TTC549 (cell line): ENCODE measurements around the gene FIZ1.

Source experiments
- FAIRE-seq: peaks from 2 replicates; lab custom pipeline; 2012; peaks lifted over from hg19 to GRCh38; lab: Jason Lieb, UNC

Gene FIZ1

DNA sequence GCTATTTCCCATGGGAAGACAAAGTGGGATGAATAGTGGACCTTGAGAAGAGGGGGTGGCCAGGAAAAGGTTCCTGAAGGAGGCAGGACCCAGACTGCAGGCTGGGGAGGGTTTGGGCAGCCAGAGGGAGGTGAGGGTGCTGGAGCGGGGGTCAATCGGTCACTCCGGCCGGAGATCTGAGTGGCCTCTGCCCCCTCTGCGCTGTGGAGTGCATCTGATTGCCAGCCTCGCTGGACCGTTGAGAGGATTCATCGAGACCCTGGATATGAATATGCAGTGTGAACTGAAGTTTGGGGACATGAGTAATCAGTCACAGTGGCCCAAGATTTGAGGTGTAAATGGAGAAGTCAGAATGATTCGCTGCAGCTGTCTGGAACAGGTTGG lies 36.0 kb upstream of the FIZ1 start:
- FAIRE-seq = no peak

DNA sequence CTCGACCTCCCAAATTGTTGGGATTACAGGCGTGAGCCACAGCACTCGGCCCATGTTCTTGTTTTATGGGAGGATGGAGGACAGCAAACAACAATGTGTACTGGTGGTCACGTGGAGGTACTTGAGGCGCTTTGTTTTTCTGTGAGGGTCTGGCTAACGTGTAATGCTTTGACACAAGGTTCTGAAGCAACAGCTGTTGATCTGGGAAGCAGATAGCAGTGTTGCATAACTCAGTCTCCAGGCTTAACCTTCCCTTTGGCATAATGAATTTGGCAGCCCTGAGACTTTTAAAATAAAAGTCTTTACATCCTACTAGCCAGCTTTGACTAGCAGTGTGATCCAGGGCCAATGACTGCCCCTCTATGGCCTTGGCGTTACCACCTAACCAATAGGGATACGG lies 34.5 kb upstream of the FIZ1 start:
- no peak for FAIRE-seq

DNA sequence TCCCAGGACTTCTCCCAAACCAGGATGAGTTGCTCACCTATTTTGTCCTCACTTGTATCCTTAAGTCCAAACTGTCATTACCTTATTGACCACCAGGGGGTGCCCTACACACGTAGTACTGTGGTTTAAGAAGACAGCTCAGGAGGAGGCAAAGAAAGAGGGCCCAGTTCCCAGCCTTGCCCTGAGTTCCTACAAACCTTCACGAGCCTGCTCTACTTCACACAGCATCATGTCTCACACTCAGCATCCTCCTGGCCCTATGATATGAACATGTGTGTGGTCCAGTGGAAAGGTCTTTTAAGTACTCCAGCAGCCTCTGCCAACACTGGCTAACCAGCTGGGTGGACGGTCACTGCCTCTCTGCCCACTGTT lies 33.1 kb upstream of the FIZ1 start:
- FAIRE-seq = peak; percentile 41

DNA sequence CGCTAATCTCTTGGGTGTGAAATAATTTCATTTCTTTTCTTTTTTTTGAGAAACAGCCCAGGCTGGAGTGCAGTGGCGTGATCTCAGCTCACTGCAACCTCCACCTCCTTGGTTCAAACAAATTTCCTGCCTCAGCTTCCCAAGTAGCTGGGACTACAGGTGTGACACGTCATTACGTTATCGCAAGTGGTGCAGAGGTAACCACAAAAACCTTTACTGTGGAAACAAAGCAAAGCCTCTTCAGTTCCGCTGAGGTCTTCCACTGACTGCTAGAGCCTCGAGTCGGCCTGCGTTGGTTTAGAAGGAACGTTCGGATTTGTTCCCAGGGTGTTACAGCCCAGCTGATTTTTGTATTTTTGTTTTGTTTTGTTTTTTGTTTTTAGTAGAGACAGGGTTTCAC lies 27.0 kb upstream of the FIZ1 start:
- FAIRE-seq = no peak

DNA sequence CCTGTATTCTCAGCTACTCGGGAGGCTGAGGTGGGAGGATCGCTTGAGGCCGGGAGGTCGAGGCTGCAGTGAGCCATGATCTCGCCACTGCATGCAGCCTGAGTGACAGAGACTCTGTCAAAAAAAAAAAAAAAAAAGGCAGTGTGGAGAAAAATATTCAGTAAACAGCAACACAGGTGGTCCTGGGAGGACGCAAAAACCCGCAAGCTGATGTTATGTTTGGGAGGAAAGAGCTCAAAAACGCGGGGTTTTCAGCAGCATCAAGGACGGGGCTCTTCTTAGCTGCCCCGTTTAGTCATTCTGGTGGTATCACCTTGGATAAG lies 25.6 kb upstream of the FIZ1 start:
- no peak for FAIRE-seq

DNA sequence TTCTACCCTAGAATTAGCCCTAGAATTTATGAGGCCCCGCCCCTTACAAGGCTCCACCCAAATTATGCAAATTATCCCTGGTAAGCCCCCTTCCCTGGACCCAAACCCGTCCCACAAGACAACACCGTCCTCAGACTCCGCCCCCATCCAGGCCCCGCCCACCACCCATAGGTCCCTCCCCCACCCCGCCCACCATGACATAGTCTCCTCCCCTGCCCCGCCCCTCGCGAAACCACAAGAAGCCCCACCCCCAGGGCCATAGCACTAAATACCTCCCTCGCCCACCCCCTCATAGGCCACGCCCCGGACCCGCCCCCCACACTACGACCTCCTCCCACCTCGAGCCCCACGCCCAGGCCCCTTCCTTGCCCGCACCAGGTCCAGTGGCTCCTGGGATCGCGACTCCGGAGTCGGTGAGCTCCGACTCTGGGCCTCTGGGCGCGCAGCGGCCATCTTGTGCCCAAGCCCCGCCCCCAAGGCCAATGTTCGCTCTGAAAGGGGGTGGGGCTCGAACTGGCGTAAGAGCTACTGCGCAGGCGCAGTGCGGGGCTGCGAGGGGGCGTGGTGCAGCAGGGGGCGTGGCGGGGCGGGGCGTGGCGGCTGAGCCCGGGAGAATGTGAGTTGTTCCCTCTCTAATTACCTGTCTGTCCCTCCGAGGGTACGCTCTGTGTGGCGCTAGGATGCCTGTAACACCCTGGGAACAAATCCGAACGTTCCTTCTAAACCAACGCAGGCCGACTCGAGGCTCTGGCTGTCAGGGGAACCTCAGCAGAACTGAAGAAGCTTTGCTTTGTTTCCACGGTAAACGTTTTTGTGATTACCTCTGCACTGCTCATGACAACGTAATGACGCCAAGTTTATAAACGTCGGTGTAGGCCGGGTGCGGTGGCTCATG lies 25.0 kb upstream of the FIZ1 start, which contains the start of gene ZNF784:
Gene ZNF784, minus strand, starts transcription at position 458 of the 895 bp plus-strand sequence. Its CDS starts 5 bp downstream, at position 453.
- FAIRE-seq = no peak

DNA sequence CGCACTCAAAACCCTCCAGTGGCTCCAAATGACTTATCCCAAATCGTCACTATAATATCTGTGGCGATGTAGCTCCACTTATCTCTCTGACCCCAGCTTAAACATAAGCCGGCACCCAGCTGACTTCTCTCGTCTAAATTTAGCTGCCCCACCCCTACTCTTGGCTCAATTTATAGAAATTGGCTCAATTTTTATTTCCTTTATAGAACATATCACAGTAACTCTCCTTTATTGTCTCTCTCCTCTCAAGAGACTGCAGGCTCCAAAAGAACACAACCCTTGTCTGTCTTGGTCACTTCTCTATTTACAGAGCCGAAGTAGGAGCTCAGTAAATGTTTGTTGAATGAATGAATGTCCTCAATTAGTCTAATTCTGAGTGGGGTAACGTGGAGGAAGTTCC lies 24.2 kb upstream of the FIZ1 start:
- no peak for FAIRE-seq

DNA sequence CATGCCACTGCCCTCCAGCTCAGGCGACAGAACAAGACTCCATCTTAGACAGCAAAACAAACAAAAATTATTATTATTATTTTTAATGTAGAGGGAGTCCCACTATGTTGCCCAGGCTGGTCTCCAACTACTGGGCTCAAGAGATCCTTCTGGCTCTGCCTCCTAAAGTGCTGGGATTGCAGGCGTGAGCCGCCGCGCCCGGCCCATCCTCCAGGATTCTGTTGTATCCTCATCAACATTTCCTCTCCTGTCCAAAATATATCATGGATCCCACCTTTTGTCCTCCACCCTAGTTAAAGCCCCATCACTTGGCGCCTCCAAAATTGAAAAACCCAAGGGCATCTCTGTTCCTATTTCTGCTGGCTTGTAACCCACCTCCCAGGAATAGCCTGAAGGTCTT lies 23.8 kb upstream of the FIZ1 start:
- FAIRE-seq = no peak

DNA sequence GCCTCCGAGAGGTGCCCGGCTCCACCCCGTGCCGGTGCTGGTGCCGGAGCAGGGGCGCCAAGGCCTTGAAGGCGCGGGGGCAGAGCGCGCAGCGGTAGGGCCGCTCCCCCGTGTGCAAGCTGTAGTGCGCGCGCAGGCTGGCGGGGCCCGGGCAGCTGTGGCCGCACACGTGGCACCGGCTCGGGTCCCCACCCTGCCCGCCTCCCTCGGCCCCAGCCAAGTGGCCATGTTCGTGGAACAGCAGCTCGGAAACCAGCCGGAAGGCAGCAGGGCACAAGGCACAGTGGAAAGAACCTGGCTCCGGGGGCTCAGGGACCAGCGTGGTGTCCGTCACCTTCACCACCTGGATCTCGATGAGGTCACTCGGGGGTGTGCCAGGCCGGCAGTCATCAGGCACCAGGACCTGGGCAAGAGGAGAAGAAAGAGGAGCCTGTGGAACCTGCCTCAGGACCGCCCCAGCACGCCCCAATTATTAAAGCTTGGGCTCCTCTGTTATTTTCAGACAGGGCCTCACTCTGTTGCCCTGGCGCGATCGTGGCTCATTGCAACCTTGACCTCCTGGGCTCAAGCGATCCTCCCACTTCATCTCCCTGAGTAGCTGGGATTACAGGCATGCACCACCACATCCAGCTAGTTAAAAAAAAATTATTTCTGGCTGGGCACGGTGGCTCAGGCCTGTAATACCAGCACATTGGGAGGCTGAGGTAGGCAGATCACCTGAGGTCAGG lies 23.1 kb upstream of the FIZ1 start:
- FAIRE-seq = no peak

DNA sequence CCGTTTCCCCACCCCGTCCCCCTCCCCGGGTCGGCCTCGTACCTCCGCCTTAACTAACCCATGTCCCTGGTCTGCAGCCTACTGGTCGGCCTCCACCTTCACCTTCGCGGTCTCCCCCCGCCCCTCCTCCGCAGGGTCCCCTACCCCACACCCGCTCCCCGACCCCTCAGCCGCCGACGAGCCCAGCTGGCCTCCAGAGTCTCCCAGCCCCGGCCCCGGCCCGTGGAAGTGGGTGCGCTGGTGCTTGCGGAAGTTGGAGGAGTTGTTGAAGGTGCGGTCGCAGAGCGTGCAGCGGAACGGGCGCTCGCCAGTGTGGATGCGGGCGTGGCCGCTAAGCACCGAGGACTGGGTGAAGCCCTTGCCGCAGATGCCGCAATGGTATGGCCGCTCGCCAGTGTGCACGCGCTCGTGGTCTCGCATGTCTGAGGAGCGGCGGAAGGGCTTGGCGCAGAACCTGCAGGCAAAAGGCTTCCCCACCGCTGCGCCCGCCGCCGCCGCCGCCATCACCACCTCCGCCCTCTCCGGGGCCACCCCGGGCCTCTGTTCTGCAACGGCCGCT lies 22.4 kb upstream of the FIZ1 start:
- no peak for FAIRE-seq

DNA sequence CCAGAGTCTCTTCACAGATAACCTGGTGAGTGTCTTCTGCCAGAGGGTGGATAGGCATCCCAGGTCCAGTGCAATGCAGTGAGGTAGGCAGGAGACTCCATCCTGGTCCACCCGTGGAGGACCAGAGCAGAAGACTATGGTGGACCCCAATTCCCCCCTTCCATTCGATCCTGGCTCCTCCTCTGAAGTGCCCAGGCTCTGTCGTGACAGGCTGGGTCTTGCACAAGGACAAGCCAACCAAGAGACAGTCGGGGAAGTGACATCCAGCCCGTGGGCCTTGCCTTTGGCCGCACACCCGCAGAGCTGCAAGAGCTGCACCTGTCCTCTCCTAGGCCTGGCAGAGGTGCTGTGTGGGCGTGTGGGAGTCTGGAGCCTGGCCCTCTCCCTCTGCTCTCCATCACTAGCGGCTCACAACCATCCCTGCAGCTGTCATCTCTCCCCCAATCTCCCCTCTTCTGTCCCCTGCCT lies 21.9 kb upstream of the FIZ1 start:
- no peak for FAIRE-seq

DNA sequence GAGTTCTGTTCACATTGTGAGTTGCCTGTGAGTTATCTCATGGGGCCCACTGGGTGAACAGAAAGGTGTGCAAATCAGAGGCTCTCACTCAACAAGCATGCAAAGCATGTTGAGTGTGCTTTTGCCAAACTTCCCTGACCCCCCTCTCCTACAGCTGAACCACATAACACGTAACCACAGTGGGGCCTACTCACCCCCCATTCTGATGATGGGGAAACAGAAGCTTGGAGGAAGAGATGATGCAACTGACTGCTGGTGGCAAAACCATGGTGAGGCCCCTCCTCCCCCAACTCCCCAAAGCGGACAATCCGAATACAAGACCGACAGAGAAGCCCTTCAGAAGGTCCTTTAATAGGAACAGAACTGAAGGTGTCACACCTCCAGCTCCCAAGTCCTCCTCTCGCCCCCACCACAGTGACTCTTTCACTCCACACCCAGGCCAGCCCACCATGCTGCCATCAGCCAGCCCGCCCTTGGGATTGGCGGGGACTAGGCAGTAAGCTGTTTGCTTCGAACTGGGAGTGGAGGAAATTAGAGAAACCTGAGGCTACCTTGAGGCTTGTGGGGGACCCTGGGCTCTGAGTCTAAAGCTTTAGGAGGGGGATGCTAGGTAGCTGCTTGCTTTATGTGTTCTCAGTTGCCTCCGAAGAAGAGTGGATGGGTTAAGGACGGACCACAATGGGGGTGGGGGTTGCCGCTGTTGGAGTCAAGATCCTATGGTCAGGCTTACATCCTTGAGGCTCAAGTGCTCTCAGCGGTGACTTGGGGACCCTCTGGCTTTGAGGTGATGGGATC lies 21.3 kb upstream of the FIZ1 start:
- no peak for FAIRE-seq

DNA sequence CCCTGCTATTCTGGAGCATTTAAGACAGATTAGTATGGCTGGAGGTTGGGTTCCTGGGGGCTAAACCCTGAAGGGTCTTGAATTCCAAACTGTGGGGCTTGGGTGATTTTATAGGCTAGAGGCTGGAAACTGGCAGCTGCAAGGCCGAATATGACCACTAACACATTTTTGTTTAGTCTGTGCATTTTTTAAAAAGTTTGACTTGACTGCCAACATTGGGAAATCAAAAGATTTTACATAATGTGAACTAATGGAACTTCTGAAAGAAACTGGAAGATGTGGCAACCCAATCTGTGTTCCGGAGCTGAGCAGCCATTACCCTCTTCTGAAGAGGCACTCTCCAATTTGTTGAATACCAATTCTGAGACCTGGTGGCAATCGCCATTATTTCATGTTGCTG lies 20.0 kb upstream of the FIZ1 start:
- FAIRE-seq = no peak

DNA sequence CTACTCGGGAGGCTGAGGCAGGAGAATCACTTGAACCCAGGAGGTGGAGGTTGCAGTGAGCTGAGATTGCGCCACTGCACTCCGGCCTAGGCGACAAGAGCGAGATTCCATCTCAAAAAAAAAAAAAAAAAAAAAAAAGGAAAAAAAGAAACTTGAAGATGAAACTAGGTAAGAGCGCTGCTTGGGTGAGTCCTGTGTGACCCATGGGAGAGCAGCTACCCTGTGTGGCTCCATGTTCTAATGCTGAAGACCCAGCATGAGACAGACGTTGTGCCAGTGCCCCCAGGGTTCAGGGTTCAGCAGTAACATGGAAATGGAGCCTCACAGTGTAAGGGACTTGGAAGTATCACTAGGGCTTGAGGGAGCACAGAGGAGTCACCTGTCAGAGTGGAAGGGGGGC lies 19.1 kb upstream of the FIZ1 start:
- no peak for FAIRE-seq

DNA sequence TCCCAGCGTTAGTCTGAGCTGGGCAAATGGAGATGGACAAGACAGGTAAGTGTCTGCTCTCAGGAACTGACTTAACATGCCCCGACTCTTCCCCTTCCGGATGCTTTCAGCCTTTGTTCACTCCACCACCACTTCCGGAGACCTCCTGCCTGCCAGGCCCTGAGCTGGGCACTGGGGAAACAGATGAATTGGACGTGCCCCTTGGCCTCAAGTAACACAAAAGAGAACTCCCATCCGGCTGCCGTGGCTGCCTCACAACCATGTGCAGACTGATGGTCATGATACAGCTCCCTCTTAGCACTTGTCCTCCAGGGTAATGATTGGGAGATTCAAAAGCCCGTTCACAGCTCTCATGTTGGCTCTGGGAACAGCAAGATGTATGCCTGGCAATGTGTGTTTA lies 18.1 kb upstream of the FIZ1 start:
- no peak for FAIRE-seq

DNA sequence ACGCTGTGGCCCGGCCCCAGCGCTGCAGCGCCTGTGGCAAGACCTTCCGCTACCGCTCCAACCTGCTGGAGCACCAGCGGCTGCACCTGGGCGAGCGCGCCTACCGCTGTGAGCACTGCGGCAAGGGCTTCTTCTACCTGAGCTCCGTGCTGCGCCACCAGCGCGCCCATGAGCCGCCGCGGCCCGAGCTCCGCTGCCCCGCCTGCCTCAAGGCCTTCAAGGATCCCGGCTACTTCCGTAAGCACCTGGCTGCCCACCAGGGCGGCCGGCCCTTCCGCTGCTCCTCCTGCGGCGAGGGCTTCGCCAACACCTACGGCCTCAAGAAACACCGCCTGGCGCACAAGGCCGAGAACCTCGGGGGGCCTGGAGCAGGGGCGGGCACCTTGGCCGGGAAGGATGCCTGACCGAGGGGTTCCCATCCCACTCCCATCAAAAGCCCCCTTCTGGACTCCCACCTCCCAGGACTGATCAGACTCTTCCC lies 17.1 kb upstream of the FIZ1 start:
- FAIRE-seq = no peak

DNA sequence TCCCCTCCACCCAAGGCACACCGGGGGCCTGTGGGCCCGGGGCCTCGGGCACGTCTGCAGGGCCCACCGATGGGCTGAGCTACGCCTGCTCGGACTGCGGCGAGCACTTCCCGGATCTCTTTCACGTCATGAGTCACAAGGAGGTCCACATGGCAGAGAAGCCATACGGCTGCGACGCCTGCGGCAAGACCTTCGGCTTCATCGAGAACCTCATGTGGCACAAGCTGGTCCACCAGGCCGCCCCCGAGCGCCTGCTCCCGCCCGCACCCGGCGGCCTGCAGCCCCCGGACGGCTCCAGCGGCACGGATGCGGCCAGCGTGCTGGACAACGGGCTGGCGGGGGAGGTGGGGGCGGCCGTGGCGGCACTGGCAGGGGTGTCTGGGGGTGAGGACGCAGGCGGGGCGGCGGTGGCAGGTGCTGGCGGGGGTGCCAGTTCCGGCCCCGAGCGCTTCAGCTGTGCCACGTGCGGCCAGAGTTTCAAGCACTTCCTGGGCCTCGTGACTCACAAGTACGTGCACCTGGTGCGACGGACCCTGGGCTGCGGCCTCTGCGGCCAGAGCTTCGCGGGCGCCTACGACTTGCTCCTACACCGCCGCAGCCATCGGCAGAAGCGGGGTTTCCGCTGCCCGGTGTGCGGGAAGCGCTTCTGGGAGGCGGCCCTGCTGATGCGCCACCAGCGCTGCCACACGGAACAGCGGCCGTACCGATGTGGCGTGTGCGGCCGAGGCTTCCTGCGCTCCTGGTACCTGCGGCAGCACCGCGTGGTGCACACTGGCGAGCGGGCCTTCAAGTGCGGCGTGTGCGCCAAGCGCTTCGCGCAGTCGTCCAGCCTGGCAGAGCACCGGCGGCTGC lies 16.5 kb upstream of the FIZ1 start:
- FAIRE-seq = no peak

DNA sequence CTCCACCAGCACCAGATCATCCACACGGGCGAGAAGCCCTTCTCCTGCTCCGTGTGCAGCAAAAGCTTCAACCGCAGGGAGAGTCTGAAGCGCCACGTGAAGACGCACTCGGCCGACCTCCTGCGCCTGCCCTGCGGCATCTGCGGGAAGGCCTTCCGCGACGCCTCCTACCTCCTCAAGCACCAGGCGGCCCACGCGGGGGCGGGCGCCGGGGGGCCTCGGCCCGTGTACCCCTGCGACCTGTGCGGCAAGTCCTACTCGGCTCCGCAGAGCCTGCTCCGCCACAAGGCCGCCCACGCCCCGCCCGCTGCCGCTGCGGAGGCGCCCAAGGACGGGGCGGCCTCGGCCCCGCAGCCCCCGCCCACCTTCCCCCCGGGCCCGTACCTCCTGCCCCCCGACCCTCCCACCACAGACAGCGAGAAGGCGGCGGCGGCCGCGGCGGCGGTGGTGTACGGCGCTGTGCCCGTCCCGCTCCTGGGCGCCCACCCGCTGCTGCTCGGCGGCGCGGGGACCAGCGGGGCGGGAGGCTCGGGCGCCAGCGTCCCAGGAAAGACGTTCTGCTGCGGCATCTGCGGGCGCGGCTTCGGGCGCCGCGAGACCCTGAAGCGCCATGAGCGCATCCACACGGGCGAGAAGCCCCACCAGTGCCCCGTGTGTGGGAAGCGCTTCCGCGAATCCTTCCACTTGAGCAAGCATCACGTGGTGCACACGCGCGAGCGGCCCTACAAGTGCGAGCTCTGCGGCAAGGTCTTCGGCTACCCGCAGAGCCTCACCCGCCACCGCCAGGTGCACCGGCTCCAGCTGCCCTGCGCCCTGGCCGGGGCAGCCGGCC lies 15.6 kb upstream of the FIZ1 start:
- no peak for FAIRE-seq

DNA sequence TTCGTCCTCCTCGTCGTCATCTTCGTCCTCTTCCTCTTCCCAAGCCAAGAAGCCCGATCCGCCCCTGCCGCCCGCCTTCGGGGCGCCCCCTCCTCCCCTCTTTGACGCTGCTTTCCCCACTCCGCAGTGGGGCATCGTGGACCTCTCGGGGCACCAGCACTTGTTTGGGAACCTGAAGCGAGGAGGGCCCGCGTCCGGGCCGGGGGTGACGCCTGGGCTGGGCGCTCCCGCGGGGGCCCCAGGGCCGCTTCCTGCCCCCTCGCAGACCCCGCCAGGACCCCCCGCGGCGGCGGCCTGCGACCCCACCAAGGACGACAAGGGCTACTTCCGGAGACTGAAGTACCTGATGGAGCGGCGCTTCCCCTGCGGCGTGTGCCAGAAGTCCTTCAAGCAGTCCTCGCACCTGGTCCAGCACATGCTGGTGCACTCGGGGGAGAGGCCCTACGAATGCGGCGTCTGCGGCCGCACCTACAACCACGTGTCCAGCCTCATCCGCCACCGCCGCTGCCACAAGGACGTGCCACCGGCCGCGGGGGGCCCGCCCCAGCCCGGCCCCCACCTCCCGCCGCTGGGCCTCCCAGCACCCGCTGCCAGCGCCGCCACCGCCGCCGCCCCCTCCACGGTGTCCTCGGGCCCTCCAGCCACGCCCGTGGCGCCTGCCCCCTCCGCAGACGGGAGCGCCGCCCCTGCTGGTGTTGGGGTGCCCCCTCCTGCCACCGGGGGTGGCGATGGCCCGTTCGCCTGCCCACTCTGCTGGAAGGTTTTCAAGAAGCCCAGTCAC lies 14.8 kb upstream of the FIZ1 start:
- FAIRE-seq = no peak

DNA sequence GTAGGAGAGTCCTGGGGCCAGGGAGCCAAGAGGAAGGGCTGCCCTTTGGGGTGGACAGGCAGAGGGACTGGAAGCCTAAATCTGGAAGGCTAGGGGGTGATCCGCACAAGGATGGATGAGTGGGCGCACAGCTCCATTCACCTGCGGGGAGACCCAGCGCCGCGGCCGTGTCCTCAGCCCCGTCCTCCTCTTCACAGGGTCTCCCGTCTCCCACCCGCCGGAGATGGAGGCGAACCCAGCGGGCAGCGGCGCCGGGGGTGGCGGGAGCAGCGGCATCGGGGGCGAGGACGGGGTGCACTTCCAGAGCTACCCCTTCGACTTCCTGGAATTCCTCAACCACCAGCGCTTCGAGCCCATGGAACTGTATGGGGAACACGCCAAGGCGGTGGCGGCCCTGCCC lies 14.1 kb upstream of the FIZ1 start:
- no peak for FAIRE-seq
